ENCODE measurements around the gene KIAA1217. TPM values are rescaled to one million over a fixed set of nuclear protein-coding genes. Genes with fewer than 3 reads are reported as not detected.

Gene KIAA1217, protein sequence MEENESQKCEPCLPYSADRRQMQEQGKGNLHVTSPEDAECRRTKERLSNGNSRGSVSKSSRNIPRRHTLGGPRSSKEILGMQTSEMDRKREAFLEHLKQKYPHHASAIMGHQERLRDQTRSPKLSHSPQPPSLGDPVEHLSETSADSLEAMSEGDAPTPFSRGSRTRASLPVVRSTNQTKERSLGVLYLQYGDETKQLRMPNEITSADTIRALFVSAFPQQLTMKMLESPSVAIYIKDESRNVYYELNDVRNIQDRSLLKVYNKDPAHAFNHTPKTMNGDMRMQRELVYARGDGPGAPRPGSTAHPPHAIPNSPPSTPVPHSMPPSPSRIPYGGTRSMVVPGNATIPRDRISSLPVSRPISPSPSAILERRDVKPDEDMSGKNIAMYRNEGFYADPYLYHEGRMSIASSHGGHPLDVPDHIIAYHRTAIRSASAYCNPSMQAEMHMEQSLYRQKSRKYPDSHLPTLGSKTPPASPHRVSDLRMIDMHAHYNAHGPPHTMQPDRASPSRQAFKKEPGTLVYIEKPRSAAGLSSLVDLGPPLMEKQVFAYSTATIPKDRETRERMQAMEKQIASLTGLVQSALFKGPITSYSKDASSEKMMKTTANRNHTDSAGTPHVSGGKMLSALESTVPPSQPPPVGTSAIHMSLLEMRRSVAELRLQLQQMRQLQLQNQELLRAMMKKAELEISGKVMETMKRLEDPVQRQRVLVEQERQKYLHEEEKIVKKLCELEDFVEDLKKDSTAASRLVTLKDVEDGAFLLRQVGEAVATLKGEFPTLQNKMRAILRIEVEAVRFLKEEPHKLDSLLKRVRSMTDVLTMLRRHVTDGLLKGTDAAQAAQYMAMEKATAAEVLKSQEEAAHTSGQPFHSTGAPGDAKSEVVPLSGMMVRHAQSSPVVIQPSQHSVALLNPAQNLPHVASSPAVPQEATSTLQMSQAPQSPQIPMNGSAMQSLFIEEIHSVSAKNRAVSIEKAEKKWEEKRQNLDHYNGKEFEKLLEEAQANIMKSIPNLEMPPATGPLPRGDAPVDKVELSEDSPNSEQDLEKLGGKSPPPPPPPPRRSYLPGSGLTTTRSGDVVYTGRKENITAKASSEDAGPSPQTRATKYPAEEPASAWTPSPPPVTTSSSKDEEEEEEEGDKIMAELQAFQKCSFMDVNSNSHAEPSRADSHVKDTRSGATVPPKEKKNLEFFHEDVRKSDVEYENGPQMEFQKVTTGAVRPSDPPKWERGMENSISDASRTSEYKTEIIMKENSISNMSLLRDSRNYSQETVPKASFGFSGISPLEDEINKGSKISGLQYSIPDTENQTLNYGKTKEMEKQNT (N-terminal part only)
- total RNA-seq (2013), result 0.12 TPM
- polyA plus RNA-seq, result not detected
- polyA minus RNA-seq, result not detected in 2 replicates
- total RNA-seq, result 0 to 3.5 (median 0.12) reads per million in 11 experiments

- Histone ChIP-seq H3K4me3 (replicated peaks in 1 of 3; ENCODE audit: low read depth in 2 of 3, low read length in 3 of 3) (no peak within 1 kb of the TSS), H3K9me3 (replicated peaks in 1 of 2; ENCODE audit: control insufficient read depth in 1 of 2, insufficient read depth in 1 of 2, low read length in 2 of 2) (no peaks in the 10 kb centered on the region), H3K4me2 (replicated peaks; ENCODE audit: extremely low read depth, low read length, poor library complexity, severe bottlenecking) (no peak within 1 kb of the TSS), H3K79me2 (ENCODE audit: insufficient read depth, low read length) (no peaks in the 10 kb centered on the region), H3K27ac (ENCODE audit: low read depth in 1 of 2, low read length in 2 of 2) (no peak within 1 kb of the TSS), H3K27me3 (ENCODE audit: control insufficient read depth in 2 of 2, insufficient read depth in 2 of 2, low read length in 2 of 2) (peaks cover 27 to 32% of the 10 kb centered on the region in 2 donors), H3K4me1 (ENCODE audit: control insufficient read depth in 1 of 2, insufficient read depth in 2 of 2, low read length in 2 of 2) (no peaks in the 10 kb centered on the region), H2AFZ (ENCODE audit: insufficient read depth, low read depth, low read length, poor library complexity, severe bottlenecking) (no peak within 1 kb of the TSS), H3K9ac (ENCODE audit: insufficient read depth, low read length, poor library complexity, severe bottlenecking) (no peak within 1 kb of the TSS), H3K36me3 (replicated peaks in 1 of 2; ENCODE audit: control insufficient read depth in 1 of 2, insufficient read depth in 2 of 2, low read length in 2 of 2) (no peaks in the 10 kb centered on the region), H4K20me1 (ENCODE audit: insufficient read depth, low read length) (no peaks in the 10 kb centered on the region)
- Mint-ChIP-seq H3K4me3 (peak within 1 kb of the TSS; percentile 12 to 73), H3K36me3 (no peaks in the 10 kb centered on the region), H3K27ac (no peak within 1 kb of the TSS), H3K9me3 (peaks cover 0 to 9% (median 5%) of the 10 kb centered on the region in 7 donors), H3K27me3 (ENCODE audit: low read depth in 3 of 3) (peaks cover 33 to 37% (median 35%) of the 10 kb centered on the region in 3 donors), H3K4me1 (peaks cover 7% of the 10 kb centered on the region)
- intact Hi-C loops (cut with micrococcal nuclease), result no loop called here
- TF ChIP-seq CTCF (IDR thresholded peaks at IDR 0.05), result no peak
- WGBS (ENCODE audit: insufficient coverage), result 3% methylated on average over 18 of the region's 34 CpGs
- no peak for DNase-seq
Observed at GRCh38 chr10:24208661-24209431, at the start of gene KIAA1217. KIAA1217 (plus strand) TSS chr10:24209138; CDS start chr10:24209194, 56 bp downstream.
